ENCODE data around the gene CEP128.

DNA sequence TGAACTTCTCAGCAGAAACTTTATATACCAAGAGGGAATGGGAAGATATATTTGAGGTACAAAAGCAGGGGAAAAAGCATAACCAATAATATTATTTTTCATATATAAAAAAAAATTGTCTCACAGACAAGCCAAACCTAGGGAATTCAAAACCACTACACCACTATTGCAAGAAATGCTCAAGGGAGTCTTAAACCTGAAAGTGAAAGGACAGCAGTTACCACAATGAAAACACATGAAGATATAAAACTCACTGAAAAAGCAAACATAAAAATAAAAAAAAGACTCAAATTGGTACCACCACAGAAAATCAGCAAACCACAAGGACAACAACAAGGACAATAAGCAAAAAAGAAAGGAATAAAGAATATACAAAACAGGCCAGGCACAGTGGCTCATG lies 131.9 kb downstream of the CEP128 start:
- TF ChIP-seq, protein P1, sequence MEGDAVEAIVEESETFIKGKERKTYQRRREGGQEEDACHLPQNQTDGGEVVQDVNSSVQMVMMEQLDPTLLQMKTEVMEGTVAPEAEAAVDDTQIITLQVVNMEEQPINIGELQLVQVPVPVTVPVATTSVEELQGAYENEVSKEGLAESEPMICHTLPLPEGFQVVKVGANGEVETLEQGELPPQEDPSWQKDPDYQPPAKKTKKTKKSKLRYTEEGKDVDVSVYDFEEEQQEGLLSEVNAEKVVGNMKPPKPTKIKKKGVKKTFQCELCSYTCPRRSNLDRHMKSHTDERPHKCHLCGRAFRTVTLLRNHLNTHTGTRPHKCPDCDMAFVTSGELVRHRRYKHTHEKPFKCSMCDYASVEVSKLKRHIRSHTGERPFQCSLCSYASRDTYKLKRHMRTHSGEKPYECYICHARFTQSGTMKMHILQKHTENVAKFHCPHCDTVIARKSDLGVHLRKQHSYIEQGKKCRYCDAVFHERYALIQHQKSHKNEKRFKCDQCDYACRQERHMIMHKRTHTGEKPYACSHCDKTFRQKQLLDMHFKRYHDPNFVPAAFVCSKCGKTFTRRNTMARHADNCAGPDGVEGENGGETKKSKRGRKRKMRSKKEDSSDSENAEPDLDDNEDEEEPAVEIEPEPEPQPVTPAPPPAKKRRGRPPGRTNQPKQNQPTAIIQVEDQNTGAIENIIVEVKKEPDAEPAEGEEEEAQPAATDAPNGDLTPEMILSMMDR (IDR thresholded peaks at IDR 0.05): no peak
- TF ChIP-seq, protein P2, sequence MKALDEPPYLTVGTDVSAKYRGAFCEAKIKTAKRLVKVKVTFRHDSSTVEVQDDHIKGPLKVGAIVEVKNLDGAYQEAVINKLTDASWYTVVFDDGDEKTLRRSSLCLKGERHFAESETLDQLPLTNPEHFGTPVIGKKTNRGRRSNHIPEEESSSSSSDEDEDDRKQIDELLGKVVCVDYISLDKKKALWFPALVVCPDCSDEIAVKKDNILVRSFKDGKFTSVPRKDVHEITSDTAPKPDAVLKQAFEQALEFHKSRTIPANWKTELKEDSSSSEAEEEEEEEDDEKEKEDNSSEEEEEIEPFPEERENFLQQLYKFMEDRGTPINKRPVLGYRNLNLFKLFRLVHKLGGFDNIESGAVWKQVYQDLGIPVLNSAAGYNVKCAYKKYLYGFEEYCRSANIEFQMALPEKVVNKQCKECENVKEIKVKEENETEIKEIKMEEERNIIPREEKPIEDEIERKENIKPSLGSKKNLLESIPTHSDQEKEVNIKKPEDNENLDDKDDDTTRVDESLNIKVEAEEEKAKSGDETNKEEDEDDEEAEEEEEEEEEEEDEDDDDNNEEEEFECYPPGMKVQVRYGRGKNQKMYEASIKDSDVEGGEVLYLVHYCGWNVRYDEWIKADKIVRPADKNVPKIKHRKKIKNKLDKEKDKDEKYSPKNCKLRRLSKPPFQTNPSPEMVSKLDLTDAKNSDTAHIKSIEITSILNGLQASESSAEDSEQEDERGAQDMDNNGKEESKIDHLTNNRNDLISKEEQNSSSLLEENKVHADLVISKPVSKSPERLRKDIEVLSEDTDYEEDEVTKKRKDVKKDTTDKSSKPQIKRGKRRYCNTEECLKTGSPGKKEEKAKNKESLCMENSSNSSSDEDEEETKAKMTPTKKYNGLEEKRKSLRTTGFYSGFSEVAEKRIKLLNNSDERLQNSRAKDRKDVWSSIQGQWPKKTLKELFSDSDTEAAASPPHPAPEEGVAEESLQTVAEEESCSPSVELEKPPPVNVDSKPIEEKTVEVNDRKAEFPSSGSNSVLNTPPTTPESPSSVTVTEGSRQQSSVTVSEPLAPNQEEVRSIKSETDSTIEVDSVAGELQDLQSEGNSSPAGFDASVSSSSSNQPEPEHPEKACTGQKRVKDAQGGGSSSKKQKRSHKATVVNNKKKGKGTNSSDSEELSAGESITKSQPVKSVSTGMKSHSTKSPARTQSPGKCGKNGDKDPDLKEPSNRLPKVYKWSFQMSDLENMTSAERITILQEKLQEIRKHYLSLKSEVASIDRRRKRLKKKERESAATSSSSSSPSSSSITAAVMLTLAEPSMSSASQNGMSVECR (CRISPR knock-in tag; IDR thresholded peaks at IDR 0.05; ENCODE audit: borderline replicate concordance): no peak
- TF ChIP-seq IRF2 (CRISPR knock-in tag; IDR thresholded peaks at IDR 0.05; ENCODE audit: borderline replicate concordance, low read depth) (no peak), NR3C1 (CRISPR knock-in tag; conservative IDR thresholded peaks at IDR 0.05; ENCODE audit: low read depth) (no peak), SMAD3 (CRISPR knock-in tag; IDR thresholded peaks at IDR 0.05; ENCODE audit: borderline replicate concordance) (no peak), TEAD4 (CRISPR knock-in tag; IDR thresholded peaks at IDR 0.05) (no peak), ESRRA (CRISPR knock-in tag; IDR thresholded peaks at IDR 0.05; ENCODE audit: borderline replicate concordance) (no peak)
- TF ChIP-seq, protein P3, sequence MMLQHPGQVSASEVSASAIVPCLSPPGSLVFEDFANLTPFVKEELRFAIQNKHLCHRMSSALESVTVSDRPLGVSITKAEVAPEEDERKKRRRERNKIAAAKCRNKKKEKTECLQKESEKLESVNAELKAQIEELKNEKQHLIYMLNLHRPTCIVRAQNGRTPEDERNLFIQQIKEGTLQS (CRISPR knock-in tag; conservative IDR thresholded peaks at IDR 0.05): no peak

All from WTC11 (cell line).